GM06990 (cell line): ENCODE measurements around the gene ADARB2.

Experiments
- DNase-seq: peaks from one replicate; pipeline ENCODE4 v3.0.0-alpha.2; 2011; ENCODE audit not compliant: insufficient read length; ENCODE audit errors: extremely low read depth
- H3K27me3 ChIP-seq: replicated peaks from 2 replicates; pipeline ENCODE4 v1.6.0; 2011; ENCODE audit warnings: low read length; ENCODE audit not compliant: control insufficient read depth, insufficient read depth
- H3K36me3 ChIP-seq: 2 replicates; pipeline ENCODE4 v1.5.1; 2011; ENCODE audit warnings: low read length; ENCODE audit not compliant: control insufficient read depth, insufficient read depth
- H3K4me3 ChIP-seq: replicated peaks from 2 replicates; pipeline ENCODE4 v1.5.1; 2011; ENCODE audit warnings: low read depth, mild to moderate bottlenecking, control low read depth, low read length
- TF ChIP-seq, protein P1 (sequence below): IDR thresholded peaks from 2 replicates; pipeline ENCODE4 v1.5.1; 2011; ENCODE audit warnings: low read length, control low read depth, mild to moderate bottlenecking, inconsistent platforms; ENCODE audit not compliant: insufficient read depth, poor library complexity, severe bottlenecking

Gene ADARB2

GRCh38 chr10:1189166-1190051 is 547.9 kb downstream of the ADARB2 start:
- Histone ChIP-seq H3K36me3 (no peaks in the 10 kb centered on the region), H3K4me3 (no peak overlapping the region), H3K27me3 (peaks cover 1% of the 10 kb centered on the region)
- TF ChIP-seq, protein P1, sequence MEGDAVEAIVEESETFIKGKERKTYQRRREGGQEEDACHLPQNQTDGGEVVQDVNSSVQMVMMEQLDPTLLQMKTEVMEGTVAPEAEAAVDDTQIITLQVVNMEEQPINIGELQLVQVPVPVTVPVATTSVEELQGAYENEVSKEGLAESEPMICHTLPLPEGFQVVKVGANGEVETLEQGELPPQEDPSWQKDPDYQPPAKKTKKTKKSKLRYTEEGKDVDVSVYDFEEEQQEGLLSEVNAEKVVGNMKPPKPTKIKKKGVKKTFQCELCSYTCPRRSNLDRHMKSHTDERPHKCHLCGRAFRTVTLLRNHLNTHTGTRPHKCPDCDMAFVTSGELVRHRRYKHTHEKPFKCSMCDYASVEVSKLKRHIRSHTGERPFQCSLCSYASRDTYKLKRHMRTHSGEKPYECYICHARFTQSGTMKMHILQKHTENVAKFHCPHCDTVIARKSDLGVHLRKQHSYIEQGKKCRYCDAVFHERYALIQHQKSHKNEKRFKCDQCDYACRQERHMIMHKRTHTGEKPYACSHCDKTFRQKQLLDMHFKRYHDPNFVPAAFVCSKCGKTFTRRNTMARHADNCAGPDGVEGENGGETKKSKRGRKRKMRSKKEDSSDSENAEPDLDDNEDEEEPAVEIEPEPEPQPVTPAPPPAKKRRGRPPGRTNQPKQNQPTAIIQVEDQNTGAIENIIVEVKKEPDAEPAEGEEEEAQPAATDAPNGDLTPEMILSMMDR, result no peak
- DNase-seq, result no peak

- TF ChIP-seq, protein P1, result no peak
- Histone ChIP-seq H3K27me3 (peaks cover 1% of the 10 kb centered on the region), H3K36me3 (no peaks in the 10 kb centered on the region), H3K4me3 (no peak overlapping the region)
- DNase-seq, result no peak
Measured at GRCh38 chr10:1188558-1189135, 548.7 kb downstream of the ADARB2 start.

- no peaks in the 10 kb centered on the region for H3K36me3 ChIP-seq
- no peak for DNase-seq
- H3K27me3 ChIP-seq, result peaks cover 1% of the 10 kb centered on the region
- TF ChIP-seq, protein P1, result no peak
- no peak overlapping the region for H3K4me3 ChIP-seq
Measured at GRCh38 chr10:1187855-1188557, 549.3 kb downstream of the ADARB2 start.

DNA sequence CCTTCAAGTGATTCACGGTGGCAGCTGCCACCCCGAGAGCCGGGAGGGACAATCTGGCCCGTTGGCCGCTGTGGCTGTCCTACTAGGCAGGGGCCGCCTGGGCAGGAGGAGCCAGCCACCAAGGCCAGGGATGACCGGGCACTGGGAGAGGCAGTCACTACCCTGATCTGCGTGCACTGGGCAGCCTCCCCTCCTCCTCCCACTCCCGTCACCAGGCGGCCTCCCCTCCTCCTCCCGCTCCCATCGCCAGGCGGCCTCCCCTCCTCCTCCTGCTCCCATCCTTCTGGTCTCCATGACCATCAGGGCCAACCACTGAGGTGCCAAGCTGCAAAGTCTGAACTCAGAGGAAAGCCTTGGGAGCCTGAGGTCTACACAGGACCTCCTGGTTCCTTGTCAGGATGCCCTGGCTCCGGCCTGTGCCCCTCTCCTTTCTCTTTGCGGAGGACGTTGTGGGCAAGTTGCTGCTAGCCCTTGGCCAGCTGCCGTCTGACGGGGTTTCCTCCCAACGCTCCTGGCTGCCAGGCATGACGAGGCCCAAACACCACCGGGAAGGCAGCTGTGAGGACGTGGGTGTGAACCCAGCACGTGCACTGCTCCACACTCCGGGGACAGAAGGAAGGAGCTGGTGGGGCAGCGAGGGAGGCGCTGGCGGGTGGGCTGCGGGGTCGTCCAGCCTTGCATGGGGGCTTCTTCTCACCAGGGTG is 550.0 kb downstream of the ADARB2 start:
- no peak overlapping the region for H3K4me3 ChIP-seq
- DNase-seq, result no peak
- H3K27me3 ChIP-seq, result peaks cover 1% of the 10 kb centered on the region
- TF ChIP-seq, protein P1, result no peak
- H3K36me3 ChIP-seq, result no peaks in the 10 kb centered on the region

DNA sequence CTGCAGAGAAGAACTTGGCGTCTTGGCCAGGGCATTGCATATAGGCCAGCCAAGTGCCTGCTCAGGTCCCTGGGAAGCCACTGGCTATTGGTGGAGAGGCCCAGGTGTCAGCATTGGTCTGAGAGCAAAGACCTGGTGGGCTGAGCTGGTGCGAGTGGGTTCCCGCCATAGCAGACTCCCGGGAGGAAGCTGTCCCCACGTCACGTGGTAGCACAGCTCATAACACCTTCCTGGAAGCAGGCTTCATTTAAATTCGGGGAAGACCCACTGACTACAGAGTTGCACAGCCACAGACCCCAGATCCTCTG is 550.7 kb downstream of the ADARB2 start:
- TF ChIP-seq, protein P1, result no peak
- Histone ChIP-seq H3K36me3 (no peaks in the 10 kb centered on the region), H3K27me3 (peaks cover 1% of the 10 kb centered on the region), H3K4me3 (no peak overlapping the region)
- no peak for DNase-seq
